ENCODE results near the gene ENTREP1. TPM values are rescaled to one million over a fixed set of nuclear protein-coding genes. Genes with fewer than 3 reads are reported as not detected.

Gene ENTREP1
- total and polyA plus RNA-seq, 2 experiments from 2014 or later, result 0.94 to 2.2 TPM

DNA sequence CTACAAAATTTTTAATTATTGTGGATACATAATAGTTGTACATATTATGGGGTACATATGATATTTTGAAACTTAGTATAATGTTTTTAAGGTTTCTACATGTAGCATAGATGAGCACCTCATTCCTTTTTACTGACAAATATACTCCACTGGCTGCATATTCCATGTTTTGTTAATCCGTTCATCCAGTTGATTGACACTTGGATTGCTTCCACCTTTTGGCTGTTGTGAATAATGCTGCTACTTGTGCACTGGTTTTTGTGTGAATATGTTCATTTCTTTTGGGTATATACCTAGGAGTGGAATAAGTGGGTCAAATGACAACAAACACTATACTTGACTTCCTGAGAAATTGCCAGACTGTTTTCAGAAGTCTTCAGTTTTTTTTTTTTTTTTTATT, 2.8 kb upstream of the ENTREP1 start:
- Histone ChIP-seq H3K36me3 (replicated peaks; ENCODE audit: insufficient read depth, low read depth) (no peaks in the 10 kb centered on the region), H3K27me3 (peaks cover 40% of the 10 kb centered on the region), H4K20me1 (ENCODE audit: insufficient read depth, poor library complexity, severe bottlenecking) (no peaks in the 10 kb centered on the region), H3K27ac (no peak overlapping the region), H3K4me2 (no peak overlapping the region), H3K4me1 (ENCODE audit: insufficient read depth) (peaks cover 5% of the 10 kb centered on the region), H3K4me3 (no peak overlapping the region), H2AFZ (no peak overlapping the region), H3K79me2 (no peaks in the 10 kb centered on the region), H3K9me3 (ENCODE audit: low read depth) (no peaks in the 10 kb centered on the region), H3K9me2 (replicated peaks; ENCODE audit: insufficient read depth) (no peaks in the 10 kb centered on the region)
- TF ChIP-seq, protein P1, sequence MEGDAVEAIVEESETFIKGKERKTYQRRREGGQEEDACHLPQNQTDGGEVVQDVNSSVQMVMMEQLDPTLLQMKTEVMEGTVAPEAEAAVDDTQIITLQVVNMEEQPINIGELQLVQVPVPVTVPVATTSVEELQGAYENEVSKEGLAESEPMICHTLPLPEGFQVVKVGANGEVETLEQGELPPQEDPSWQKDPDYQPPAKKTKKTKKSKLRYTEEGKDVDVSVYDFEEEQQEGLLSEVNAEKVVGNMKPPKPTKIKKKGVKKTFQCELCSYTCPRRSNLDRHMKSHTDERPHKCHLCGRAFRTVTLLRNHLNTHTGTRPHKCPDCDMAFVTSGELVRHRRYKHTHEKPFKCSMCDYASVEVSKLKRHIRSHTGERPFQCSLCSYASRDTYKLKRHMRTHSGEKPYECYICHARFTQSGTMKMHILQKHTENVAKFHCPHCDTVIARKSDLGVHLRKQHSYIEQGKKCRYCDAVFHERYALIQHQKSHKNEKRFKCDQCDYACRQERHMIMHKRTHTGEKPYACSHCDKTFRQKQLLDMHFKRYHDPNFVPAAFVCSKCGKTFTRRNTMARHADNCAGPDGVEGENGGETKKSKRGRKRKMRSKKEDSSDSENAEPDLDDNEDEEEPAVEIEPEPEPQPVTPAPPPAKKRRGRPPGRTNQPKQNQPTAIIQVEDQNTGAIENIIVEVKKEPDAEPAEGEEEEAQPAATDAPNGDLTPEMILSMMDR (IDR thresholded peaks at IDR 0.05; ENCODE audit: poor library complexity), result no peak
- no peak for TF ChIP-seq EZH2 (IDR thresholded peaks at IDR 0.05; ENCODE audit: borderline replicate concordance)
- TF ChIP-seq EZH2phosphoT487 (IDR thresholded peaks at IDR 0.05; ENCODE audit: low read depth, severe bottlenecking, unreplicated experiment), result no peak
- 96% methylated on average over 1 of the region's 1 CpG for WGBS (ENCODE audit: low lambda C conversion rate, missing lambda C conversion rate)
- DNase-seq (ENCODE audit: low spot score), result no peak

DNA sequence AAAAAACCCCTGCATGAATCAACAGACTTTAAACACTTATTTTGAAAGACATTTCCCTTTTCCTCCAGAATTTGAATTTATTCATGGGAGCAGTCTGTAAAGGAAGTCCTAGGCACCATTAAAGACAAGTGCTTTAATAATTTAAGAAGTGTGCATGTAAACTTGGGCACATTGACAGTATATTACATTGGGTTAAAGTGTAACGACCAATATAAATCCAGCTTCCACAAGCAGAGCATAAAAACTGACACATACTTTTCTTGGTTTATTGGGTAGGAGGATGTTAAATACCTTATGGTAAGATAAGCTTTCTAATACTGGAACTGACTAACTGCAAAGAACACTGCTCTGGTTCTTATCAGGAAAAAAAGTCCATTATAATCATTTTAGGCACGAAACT, 1.2 kb upstream of the ENTREP1 start:
- H3K27me3 ChIP-seq, result peaks cover 52% of the 10 kb centered on the region
- H3K36me3 ChIP-seq (replicated peaks; ENCODE audit: insufficient read depth, low read depth), result no peaks in the 10 kb centered on the region
- no peak overlapping the region for H3K27ac ChIP-seq
- TF ChIP-seq, protein P1 (IDR thresholded peaks at IDR 0.05; ENCODE audit: poor library complexity), result no peak
- TF ChIP-seq EZH2 (IDR thresholded peaks at IDR 0.05; ENCODE audit: borderline replicate concordance), result no peak
- no peak for TF ChIP-seq EZH2phosphoT487 (IDR thresholded peaks at IDR 0.05; ENCODE audit: low read depth, severe bottlenecking, unreplicated experiment)
- H3K4me1 ChIP-seq (ENCODE audit: insufficient read depth), result peaks cover 5% of the 10 kb centered on the region
- no peaks in the 10 kb centered on the region for H4K20me1 ChIP-seq (ENCODE audit: insufficient read depth, poor library complexity, severe bottlenecking)
- H3K9me3 ChIP-seq (ENCODE audit: low read depth), result no peaks in the 10 kb centered on the region
- H3K79me2 ChIP-seq, result no peaks in the 10 kb centered on the region
- no peak overlapping the region for H2AFZ ChIP-seq
- H3K4me3 ChIP-seq, result no peak overlapping the region
- H3K9me2 ChIP-seq (replicated peaks; ENCODE audit: insufficient read depth), result no peaks in the 10 kb centered on the region
- WGBS (ENCODE audit: low lambda C conversion rate, missing lambda C conversion rate), result 34% methylated on average over 2 of the region's 2 CpGs
- peak overlapping the region; percentile 100 for H3K4me2 ChIP-seq
- DNase-seq (ENCODE audit: low spot score), result no peak

DNA sequence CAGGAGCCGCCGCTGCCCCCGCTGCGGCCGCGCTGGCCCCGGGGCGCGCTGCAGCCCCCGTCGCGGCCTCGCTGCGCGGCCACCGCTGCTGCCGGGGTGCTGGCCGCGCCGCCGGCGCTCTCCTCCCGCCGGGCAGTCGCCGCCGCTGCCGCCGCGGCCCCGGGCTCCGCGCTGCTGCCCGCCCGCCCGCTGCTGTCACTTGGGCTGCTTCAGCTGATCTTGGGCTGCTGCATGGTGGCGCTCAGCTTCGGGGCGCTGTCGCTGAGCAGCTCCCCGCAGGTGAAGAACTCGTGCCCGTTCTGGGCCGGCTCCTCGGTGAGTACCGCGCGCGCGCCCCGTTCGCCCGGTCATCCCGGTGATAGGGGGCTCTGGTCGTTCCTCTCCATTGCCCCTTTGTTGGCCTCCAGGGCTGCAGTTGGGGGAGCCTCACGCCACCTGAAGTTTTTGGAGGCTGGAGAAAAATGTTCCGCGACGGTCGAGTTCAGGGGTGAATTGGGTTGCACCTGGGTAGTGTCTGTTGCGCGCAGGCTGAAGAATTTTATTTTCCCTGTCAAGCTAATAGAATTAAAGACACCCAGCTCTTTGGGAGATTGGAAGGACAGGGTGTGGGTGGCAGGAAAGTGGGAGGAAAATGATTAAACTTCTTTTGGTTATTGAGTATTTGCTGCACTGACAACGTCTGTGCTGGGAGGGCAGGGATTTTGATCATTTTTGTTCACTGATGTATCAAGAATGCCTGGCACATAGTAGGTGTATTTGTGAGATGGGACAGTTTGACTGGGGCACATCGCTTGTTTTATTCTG, 596 bp downstream of the ENTREP1 start:
- H2AFZ ChIP-seq, result peak overlapping the region; percentile 74
- peak overlapping the region; percentile 55 for H3K4me3 ChIP-seq
- WGBS (ENCODE audit: low lambda C conversion rate, missing lambda C conversion rate), result 6% methylated on average over 42 of the region's 64 CpGs
- H3K9me2 ChIP-seq (replicated peaks; ENCODE audit: insufficient read depth), result no peaks in the 10 kb centered on the region
- no peak overlapping the region for H3K27ac ChIP-seq
- DNase-seq (ENCODE audit: low spot score), result peak; percentile 43
- H3K79me2 ChIP-seq, result no peaks in the 10 kb centered on the region
- peak overlapping the region; percentile 100 for H3K4me2 ChIP-seq
- no peaks in the 10 kb centered on the region for H4K20me1 ChIP-seq (ENCODE audit: insufficient read depth, poor library complexity, severe bottlenecking)
- peaks cover 5% of the 10 kb centered on the region for H3K4me1 ChIP-seq (ENCODE audit: insufficient read depth)
- no peaks in the 10 kb centered on the region for H3K36me3 ChIP-seq (replicated peaks; ENCODE audit: insufficient read depth, low read depth)
- no peaks in the 10 kb centered on the region for H3K9me3 ChIP-seq (ENCODE audit: low read depth)
- peaks cover 62% of the 10 kb centered on the region for H3K27me3 ChIP-seq
- TF ChIP-seq EZH2phosphoT487 (IDR thresholded peaks at IDR 0.05; ENCODE audit: low read depth, severe bottlenecking, unreplicated experiment), result peak; percentile 28
- TF ChIP-seq, protein P1 (IDR thresholded peaks at IDR 0.05; ENCODE audit: poor library complexity), result no peak
- no peak for TF ChIP-seq EZH2 (IDR thresholded peaks at IDR 0.05; ENCODE audit: borderline replicate concordance)
